Measurements from ENCODE around the gene EPHB4. TPM values are rescaled to one million over a fixed set of nuclear protein-coding genes. Genes with fewer than 3 reads are reported as not detected.
"Not testable (repeated sequence)": the region's sequence is repeated elsewhere in the genome, so short reads cannot be mapped to it uniquely, and the experiment has no call there.

The EPHB4 gene
- total RNA-seq, 1 donor, result 82.0 TPM

DNA sequence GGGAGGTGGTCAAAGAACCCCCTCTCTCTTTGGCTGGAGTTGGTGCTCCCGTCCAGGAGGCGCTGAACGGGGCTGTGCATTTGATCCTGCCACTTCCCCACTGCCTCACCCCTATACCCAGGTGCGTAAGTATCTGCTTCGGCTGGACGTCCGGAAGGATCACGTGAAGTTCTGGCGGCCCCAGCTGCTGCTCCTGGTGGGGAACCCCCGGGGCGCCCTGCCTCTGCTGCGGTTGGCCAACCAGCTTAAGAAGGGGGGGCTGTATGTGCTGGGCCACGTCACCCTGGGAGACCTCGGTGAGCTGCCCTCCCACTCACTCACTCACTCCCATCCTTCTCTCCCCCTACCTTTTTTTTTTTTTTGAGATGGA is 34.3 kb upstream of the EPHB4 start:
- TF ChIP-seq, protein P1, sequence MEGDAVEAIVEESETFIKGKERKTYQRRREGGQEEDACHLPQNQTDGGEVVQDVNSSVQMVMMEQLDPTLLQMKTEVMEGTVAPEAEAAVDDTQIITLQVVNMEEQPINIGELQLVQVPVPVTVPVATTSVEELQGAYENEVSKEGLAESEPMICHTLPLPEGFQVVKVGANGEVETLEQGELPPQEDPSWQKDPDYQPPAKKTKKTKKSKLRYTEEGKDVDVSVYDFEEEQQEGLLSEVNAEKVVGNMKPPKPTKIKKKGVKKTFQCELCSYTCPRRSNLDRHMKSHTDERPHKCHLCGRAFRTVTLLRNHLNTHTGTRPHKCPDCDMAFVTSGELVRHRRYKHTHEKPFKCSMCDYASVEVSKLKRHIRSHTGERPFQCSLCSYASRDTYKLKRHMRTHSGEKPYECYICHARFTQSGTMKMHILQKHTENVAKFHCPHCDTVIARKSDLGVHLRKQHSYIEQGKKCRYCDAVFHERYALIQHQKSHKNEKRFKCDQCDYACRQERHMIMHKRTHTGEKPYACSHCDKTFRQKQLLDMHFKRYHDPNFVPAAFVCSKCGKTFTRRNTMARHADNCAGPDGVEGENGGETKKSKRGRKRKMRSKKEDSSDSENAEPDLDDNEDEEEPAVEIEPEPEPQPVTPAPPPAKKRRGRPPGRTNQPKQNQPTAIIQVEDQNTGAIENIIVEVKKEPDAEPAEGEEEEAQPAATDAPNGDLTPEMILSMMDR (IDR thresholded peaks at IDR 0.05; ENCODE audit: insufficient read depth, low read depth, low read length), result no peak
- no peak for DNase-seq (ENCODE audit: low read depth)

GRCh38 chr7:100860702-100861615 is 33.6 kb upstream of the EPHB4 start:
- no peak for DNase-seq (ENCODE audit: low read depth)
- TF ChIP-seq, protein P1 (IDR thresholded peaks at IDR 0.05; ENCODE audit: insufficient read depth, low read depth, low read length), result no peak
- H3K4me3 ChIP-seq (ENCODE audit: low read depth, low read length), result no peak overlapping the region

More for the DNA sequence above, 34.3 kb upstream of the EPHB4 start:
- no peak overlapping the region for H3K4me3 ChIP-seq (ENCODE audit: low read depth, low read length)

DNA sequence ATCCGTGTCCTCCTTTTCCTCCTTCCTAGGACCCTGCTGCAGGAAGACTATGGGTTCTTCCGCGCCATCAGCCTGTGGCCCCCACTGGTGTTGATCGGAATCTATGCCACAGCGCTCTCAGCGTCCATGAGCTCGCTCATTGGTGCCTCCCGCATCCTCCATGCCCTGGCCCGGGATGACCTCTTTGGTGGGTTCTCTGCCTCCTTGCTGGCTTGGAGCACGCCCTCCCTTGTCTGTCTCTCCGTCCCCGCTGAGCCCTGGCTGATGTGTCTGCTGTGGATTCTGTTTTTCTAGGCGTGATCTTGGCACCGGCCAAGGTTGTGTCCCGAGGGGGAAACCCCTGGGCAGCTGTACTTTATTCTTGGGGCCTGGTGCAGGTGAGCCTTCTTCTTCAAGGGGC is 32.5 kb upstream of the EPHB4 start:
- no peak overlapping the region for H3K4me3 ChIP-seq (ENCODE audit: low read depth, low read length)
- TF ChIP-seq, protein P1 (IDR thresholded peaks at IDR 0.05; ENCODE audit: insufficient read depth, low read depth, low read length), result no peak
- DNase-seq (ENCODE audit: low read depth), result no peak

- no peak for DNase-seq (ENCODE audit: low read depth)
Measured at GRCh38 chr7:100856871-100857282, 29.6 kb upstream of the EPHB4 start.

GRCh38 chr7:100855515-100855914 is 28.2 kb upstream of the EPHB4 start:
- H3K4me3 ChIP-seq (ENCODE audit: low read depth, low read length), result no peak overlapping the region
- DNase-seq (ENCODE audit: low read depth), result no peak
- TF ChIP-seq, protein P1 (IDR thresholded peaks at IDR 0.05; ENCODE audit: insufficient read depth, low read depth, low read length), result no peak

More at GRCh38 chr7:100856871-100857282, 29.6 kb upstream of the EPHB4 start:
- TF ChIP-seq, protein P1 (IDR thresholded peaks at IDR 0.05; ENCODE audit: insufficient read depth, low read depth, low read length), result no peak
- H3K4me3 ChIP-seq (ENCODE audit: low read depth, low read length), result no peak overlapping the region

DNA sequence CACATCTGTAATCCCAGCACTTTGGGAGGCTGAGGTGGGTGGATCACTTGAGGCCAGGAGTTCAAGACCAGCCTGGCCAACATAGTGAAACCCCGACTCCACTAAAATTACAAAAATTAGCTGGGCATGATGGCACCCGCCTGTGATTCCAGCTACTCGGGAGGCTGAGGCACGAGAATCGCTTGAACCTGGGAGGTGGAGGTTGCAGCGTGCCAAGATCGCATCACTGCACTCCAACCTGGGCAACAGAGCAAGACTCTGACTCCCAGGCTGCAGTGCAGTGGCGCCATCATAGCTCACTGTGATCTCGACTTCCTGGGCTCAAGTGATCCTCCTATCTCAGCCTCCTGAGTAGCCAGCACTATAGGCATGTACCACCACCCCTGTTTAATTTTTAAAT is 27.6 kb upstream of the EPHB4 start:
- DNase-seq (ENCODE audit: low read depth); H3K4me3 ChIP-seq (ENCODE audit: low read depth, low read length): not testable (repeated sequence)

DNA sequence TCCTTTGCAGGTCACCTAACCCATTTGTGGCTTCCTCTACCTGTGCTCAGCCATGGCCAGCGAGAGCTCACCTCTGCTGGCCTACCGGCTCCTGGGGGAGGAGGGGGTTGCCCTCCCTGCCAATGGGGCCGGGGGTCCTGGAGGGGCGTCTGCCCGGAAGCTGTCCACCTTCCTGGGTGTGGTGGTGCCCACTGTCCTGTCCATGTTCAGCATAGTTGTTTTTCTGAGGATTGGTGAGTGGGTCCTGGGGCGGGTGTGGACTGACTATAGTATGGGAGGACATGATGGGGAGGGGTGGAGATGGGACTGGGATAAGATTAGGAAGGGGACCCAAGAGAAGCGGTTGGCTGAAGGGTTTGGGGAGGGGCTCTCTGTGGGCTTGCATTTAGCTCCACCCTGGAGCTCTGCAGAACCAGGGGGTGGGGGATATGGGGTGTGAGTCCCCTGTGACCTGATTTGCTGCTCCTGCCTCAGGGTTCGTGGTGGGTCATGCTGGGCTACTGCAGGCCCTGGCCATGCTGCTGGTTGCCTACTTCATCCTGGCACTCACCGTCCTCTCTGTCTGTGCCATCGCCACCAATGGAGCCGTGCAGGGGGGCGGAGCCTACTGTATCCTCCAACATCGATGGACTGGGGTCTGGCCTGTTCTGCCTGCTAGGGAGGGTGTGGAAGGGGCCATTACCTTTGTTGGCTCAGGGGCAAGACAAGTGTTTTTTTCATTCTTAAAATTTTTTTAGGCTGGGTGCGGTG is 27.0 kb upstream of the EPHB4 start:
- no peak for DNase-seq (ENCODE audit: low read depth)
- H3K4me3 ChIP-seq (ENCODE audit: low read depth, low read length), result no peak overlapping the region
- TF ChIP-seq, protein P1 (IDR thresholded peaks at IDR 0.05; ENCODE audit: insufficient read depth, low read depth, low read length), result no peak
